HK-2 (cell line): ENCODE measurements around the gene PAMR1.

Experiments used
- DNase-seq: peaks from one replicate; pipeline ENCODE4 v3.0.0-alpha.2; 2018; ENCODE audit not compliant: unreplicated experiment

The PAMR1 gene

DNA sequence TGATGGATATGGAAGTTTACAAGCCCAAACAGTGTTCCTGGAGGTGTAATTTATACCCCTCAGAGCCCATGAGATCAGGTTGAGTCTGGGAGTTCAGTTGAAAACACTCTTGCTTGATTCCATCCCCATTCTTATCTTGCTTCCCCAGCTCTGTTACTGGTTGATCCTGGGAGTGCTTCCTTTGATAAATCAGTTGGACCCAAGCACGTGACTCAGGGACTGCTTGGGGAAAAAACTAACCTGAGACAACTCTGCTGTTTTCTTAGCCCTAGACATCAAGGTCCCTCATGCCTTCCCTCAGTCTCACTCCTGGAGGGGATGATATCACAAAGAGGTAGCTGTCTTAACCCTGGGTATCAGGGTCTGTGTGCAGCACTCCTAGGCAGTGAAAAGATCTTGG, 71.1 kb downstream of the PAMR1 start:
- no peak for DNase-seq

DNA sequence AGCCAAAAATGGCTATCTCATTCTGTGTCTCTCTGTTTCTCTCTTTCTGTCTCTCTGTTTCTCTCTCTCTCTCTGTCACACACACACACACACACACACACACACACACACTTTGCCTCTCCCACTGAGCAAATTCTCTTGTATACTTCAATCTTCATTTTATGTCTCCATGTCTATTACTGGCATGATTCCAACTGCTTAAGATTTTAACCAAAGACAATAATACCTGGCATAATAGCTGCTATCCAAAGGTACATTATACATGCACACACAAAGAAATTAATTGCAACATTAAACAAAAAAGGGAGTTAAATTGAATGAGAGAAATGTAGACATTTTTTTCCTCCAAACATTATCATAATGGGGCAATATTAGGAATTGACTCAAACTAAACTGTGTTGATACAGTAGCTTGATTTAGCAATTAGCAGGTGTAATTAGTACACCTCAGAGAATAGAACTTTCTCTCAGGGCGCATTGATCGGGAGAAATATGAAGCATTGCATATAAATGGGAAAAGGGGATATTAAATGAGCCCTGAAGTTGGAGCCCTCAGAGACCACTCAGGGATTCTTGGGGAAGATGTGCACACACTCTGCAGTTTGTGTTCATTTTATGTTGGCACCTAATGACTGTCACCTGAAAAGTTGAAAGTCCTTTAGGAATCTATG, 88.7 kb downstream of the PAMR1 start:
- no peak for DNase-seq

DNA sequence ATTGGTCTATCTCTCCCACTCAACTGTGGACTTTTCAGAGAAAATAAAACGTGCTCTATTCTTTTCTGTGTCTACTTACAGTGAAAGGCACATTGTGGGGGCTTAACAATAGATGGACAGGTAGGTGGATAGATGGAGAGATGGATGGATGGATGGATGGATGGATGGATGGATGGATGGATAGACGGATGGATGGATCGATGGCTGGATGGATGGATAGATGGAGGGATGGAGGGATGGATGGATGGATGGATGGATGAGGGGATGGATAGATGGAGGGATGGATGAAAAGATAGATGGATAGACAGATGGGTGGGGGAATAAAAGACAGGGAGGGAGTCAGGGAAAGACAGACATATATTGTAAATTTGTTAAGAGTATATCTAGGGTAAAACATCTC, 91.8 kb downstream of the PAMR1 start:
- no peak for DNase-seq

DNA sequence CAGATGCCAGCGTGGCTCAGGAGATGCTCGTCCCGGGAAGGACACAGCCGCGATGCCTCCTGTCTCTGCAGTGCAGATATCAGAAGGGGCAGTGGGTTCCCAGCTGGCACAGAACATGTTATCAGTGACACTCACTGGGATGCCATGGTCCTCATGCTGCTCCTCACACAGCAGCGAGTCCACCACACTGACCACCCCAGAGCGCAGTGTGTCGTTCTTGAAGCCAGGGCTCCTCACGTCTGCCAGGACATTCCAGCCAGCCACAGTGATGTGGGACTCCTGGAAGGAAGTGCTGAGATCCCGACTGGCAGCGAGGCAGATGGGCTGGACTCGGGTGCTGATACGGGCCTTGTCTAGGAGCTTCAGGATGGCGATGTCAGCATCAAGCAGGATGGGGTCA, 93.0 kb downstream of the PAMR1 start:
- DNase-seq, result no peak

DNA sequence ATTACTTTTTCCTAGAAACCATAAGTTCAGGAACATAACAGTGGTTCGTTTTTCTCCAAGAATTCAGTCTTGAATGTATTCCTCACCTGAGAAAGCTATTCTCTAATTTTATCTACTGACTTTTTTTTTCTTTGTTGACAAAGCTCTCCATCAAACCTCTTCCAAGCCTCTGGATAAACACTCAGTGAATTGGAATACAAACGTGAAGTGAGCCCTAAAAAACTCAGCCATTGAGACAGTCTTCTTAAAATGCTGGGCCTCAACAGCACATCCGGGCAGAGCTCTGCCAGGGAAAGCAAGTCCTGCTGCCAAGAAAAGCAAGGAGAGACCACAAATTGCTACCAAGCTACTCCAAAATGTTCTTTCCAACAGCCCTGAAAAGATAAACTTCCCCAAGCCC, 98.3 kb downstream of the PAMR1 start:
- no peak for DNase-seq

DNA sequence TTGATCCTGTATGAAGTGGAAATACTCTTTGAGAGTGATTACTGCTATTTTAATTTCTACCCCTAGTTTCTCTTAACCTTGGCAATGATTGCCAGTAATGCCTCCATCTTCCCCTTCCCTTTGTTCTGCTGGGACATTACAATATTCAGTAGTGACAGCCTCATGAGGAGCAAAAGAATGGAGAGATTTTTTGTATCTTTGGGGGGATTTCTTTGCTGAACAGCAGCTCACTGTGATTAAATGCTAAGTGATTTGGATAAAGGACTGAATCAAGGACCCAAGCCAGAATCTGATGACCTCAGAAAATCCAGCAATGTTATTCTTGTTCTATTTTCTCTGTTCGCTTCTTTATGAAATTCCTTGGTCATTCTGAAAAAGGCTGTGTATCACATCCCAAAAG, 99.1 kb downstream of the PAMR1 start:
- DNase-seq, result no peak

DNA sequence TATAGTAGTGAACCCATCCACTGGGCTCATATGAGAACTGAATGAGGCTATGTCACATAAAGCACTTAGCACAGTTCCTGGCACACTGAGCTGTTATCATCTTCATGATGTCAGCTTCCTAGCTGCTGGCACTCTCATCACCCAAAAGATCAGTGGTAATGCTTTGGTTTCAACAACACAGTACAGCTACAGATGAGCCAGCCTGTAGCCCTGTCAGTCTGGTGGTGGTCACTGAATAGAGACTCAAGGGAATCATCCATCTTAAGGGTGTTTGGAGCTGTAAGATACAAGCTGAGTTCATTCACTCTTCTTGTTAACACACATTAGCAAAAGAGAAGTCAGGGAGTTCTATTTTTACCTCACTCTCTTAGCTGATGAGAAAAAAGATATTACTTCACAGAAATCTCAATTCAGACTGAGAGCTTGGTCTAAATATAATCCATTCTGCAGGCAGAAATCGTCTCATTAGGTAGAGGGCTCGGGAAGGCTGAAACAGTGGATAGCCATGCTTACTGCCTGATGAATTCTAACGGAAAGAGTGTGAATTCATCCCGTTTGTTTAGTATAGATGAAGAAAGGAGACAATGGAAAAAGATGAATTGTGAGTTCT, 99.7 kb downstream of the PAMR1 start:
- no peak for DNase-seq

DNA sequence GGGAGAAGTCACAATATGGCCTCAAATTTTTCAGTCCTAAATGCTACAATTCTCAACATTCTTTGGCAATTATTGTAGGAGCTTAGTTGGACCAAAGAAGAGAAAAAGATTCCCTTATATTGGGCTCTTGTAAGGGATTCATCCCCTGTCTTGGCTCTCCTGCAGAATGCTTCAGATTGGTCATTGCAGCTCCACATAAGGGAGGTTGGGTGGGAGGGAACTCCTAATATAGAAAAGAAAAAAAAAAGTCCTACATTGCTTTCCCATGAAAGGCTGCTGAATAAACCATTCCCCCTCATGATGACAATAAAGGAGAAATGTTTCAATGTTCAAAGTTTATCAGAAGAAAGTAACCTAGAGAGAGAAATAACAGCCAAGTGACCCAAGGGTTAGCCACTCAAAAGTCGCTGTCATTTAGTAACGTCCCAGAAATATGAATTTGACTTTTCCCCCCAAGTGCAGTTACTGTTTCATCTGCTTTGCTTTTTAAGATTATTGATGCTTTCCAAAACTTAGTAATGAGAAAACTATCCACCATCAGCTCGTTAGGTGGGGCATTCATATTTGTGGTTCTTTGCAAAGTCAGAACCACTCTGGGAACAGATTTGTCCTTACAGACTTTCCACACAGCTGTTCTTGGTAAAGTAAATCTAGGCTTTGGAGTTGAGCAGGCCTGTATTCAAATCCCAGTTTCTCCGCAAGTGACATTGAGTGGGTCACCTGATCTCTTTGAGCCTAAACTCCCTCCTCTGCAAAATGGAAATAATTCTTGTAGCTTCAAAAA, 101.1 kb downstream of the PAMR1 start:
- no peak for DNase-seq

DNA sequence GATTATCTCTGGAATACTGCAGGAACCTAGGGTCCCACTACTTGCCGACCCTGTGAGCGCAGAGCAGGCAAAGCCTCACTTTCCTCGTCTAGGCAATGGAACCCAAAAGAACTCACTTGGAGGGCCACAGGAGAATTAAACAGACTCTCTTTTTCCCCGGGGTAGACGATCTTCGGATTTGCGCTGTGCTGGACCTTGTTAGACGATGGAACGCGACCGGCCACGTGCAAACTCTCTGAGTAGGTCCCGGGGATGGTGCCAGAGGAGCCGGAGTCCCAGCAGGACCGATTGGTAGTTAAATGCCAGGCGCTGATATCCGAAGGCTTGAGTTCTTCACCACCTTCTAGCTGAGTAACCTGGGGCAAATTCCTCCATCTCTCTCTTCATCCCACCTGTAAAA, 105.0 kb downstream of the PAMR1 start:
- DNase-seq, result no peak

DNA sequence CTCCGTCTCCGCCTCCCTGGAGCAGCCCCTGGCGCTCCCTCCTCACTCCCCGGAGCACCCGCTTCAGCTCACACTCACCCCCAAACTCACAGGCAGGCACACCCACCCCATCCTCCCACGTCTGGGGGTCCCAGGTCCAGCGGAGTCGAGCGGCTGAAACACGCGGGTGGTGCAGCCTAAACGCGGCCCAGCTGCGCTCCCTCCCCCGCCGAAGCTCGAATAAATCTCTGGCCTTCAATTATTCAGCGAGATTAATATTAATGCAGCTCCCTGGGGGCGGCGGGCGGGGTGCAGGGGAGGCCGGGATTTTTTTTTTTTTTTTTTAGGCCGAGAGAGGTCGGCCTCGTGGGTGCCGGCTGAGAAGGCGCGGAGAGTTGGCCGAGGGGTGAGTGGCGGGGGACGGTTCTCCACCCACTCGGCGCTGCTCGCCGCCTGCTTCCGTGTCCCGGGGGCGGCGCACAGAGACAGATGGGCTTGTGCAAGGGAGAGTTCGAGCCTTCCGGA, 105.5 kb downstream of the PAMR1 start:
- DNase-seq, result no peak

DNA sequence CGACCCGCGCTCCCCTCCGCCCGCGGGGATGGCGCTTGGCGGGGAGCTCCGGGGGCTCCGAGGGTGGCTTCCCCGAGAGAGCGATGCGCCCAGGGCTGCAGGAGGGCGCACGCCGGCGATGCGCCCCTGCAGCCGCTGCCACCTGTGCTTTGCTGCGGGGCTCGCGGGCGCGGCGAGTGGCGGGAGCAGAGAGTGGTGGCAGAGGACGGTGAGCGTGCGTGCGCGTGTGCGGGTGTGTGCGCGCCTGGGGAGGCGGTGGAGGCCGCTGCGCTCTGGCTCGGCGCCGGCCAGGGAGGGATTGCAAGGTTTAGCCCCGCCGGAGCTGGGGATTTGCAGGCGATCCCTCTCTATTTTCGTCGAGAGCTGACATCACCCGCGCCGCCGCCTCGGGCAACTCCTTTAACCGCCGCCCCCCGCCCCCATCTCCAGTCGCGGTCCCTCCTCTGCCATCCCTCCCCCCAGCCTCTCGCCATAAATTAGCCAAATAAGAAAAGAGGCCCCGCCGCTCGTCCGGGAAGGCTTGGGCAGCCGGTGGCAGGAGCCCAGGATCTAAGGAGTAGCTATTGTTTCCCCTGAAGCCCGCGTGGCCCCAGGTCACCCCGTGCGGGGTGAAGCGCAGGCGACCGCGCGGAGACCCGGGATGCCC, 106.1 kb downstream of the PAMR1 start, which contains the start of gene SLC1A2:
Gene SLC1A2, minus strand, starts transcription at position 375 of the 646 bp plus-strand sequence. CDS start 592 bp downstream, outside the sequence.
- DNase-seq, result no peak

DNA sequence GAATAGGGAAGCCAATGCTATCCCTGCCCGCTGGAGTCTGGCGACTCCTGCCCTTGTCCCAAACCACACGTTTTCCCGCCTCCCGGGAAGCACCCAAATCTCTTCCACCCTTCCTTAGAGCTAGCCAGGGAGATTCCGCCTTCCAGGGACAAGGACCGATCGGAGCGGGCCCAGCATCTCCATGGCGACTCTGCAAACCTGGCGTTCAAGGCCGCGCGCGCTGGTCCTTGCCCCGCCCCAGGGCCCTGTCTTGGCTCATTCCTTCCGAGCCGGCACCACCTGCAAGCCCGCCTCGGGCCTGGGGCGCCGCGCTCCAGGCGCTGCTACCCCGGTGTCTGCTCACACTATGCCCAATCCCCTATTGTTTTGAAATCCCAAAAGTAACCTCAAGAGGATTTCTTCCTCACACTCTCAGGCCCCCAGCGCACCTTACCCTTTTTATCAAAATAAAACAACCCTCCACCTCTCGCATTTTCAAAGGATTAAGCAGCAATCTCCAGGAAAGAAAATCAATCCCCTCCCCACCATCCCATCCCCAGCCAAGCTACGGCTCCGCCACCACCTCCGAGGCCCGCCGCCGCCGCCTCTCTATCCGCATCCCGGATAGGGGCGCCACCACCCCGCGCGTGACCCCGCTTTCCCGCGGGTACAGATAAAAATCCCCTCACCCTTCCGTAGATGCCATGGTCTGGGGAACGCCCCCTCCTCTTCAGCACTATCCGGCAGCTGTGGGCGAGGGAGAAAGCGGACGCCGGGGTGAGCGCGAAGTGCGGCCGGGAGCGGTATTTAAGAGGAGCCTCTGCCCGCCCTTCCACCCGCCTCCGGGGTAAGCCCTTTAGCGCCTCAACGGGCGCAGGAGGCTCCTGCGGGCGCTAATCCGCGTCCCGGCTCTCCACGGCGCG, 106.9 kb downstream of the PAMR1 start:
- DNase-seq, result no peak

DNA sequence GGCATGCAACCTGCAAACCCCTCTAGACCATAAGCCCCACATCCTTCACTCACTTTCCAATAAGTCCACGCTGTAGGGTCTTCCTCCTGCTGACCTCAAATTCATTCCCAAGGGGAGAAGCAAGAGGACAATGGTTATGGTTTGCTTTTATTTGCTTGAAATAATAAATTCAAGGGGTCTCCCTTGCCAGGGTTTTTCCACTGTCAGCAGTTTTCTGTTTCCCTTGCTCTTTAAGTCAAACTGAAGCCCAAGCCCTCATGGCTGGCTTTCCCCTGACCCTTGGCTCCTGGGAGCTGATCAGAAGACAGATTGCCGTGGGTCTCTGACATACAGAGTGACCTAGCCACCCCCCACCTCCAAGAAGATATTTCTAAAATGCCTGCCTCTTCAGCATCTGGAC, 109.9 kb downstream of the PAMR1 start:
- DNase-seq, result no peak

DNA sequence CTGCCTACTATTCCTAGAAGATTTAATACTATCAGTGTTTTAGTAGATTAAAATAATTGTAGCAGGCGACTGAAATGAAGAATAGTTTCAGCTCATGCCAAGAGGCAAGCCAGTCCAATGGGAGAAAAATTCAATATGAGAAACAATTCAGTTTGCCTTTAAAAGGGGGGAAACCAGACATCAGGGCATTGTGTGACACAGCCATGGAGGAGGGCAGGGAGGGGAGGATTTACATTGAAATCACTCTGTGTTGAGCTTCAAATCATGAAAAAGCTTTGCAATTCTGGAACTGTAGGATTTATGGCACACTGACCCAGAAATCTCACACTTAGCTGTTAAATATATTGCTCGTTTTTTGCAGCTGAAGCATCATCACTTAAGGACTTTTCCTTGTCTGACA, 110.6 kb downstream of the PAMR1 start:
- no peak for DNase-seq

DNA sequence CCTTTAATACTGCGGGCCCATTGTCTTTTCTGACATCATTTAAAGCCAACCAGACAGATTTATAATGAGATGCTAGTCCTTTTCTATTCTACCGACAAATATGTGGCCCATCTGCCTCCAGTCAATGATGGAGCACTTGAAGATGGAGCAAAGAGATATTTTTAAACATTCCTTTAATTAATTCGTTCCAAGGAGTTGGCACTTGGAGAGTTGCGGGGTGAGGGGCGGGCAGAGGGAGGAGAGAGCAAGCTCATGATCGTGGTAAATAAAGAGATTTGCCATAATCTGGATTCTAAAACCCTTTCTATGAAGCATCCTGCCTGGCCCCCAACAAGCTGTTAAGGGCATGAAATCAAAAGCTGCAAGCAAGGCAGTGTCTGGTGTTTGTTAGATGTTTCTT, 111.1 kb downstream of the PAMR1 start:
- no peak for DNase-seq

DNA sequence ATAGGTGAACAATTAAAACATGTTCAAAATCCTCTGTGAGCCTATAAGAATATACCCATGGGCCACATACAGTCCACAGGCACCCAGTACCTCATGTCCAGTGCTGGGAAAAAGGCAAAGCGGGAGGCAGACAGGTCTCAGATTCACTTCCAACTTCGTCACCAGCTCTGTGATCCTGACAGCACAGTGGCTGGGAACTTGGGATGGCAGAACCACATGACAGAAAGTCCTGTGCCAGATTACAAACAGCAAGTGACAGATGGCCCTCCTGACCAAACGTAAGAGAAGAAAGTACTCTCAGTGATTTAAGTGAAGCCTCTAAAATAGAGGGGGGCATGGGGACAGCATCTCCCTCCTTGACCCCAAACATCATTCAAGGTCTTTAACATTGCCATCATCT, 111.8 kb downstream of the PAMR1 start:
- no peak for DNase-seq

DNA sequence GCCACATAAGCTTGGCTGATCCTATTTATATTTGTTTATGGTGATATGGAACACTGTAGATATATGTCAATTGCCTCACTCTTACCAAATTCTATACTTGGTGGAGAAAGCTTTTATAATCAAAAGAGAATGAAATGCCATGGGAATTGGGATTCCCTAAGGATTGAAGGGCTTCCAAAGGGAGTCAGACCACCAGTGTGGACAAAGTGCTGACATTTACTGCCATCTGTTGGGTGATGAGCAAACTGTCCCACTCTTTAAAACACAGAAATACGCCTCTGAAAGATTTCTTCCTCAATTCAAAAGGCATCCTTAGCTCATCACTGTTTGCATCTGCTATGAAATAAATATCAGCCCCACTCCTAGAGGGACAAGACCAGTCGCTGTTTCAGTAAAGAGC, 113.1 kb downstream of the PAMR1 start:
- DNase-seq, result no peak

DNA sequence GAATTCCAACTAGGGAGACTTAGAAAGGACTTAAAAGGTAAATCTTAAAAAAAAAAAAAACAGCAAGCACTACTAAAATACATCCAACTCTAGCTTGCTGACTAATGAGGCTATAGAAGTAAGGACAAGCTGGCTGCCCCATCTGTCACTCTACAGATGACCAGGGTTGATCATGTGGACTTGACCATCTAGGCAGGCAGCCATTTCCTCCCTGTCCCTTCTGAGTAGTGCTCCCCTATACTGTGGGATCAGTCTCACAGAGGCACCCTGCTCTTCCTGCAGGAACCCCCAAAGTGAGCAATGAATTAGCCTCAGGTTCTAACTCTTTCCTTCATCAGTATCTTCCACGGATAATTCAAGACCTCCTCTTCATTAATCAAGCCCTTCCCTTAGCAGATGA, 118.4 kb downstream of the PAMR1 start:
- DNase-seq, result no peak

DNA sequence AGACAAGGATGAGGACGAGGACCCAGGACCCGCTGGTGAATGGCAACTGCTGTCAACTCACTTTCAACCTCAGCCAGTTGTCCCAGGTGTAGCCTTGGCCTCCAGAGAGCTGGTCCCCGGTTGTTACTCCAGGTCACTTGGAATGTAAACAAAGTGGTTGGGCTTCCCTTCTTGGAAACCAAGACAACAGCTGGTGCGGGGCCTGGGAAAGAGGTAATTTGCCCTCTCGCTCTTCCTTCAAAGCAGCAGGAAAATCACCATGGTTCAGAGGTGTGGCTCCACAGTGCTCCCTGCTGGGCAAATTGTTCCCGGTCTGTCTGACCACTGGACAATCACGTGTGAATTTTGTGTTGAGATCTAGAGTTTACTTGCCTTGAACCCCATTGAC, 121.0 kb downstream of the PAMR1 start:
- peak; percentile 10 for DNase-seq

DNA sequence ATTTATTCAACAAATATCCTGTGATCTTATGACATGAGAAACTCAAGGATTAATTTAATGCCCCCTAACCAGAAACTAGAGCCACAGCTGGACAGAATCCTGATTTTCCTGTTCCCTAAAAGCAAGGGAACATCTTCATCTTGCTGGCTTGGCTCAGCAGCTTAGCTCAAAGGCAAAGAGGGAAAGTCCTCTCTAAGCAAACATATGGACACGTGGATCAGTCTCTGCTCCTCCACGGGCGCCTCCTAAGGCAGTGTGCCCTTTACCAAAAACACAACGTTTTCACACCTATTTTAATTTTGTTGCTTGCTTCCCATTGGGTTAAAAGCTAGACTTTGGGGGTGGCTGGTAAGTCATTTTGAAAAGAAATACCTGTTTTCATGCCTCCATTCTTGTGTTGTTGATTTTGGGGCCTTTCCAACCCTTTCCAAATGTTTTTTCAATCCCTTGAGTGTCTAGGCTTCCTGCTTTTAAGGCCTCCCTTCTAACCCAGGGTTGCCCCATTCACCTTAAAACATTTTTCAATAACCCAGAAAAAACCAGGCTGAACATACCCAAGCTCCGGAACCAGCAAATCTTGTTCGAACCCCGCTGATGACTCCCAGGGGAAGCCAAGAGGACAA, 121.5 kb downstream of the PAMR1 start:
- DNase-seq, result no peak
